Neuron (in vitro differentiated cells): ENCODE data around the gene MLLT6.
"Not testable (repeated sequence)": the region's sequence is repeated elsewhere in the genome, so short reads cannot be mapped to it uniquely, and the experiment has no call there.

Experiments
- H2AFZ ChIP-seq: one replicate; pipeline ENCODE4 v1.6.1; 2013; ENCODE audit warnings: low read depth, mild to moderate bottlenecking, inconsistent platforms, low read length, moderate library complexity
- H3K27me3 ChIP-seq: one replicate; pipeline ENCODE4 v1.6.1; 2013; ENCODE audit warnings: low read length; ENCODE audit not compliant: insufficient read depth
- H3K36me3 ChIP-seq: one replicate; pipeline ENCODE4 v1.6.1; 2013; ENCODE audit warnings: low read length; ENCODE audit not compliant: insufficient read depth
- H3K4me1 ChIP-seq: one replicate; pipeline ENCODE4 v1.6.1; 2013; ENCODE audit warnings: low read length; ENCODE audit not compliant: insufficient read depth
- H3K4me3 ChIP-seq: 2 replicates; pipeline ENCODE4 v1.5.1; 2013; ENCODE audit warnings: mild to moderate bottlenecking, low read length, moderate library complexity
- H3K9me3 ChIP-seq: one replicate; pipeline ENCODE4 v1.6.1; 2013; ENCODE audit warnings: low read length

The MLLT6 gene

GRCh38 chr17:38717139-38717745 lies 12.2 kb downstream of the MLLT6 start:
- peaks cover 71% of the 10 kb centered on the region for H3K36me3 ChIP-seq
- no peaks in the 10 kb centered on the region for H3K4me1 ChIP-seq
- H3K4me3 ChIP-seq, result no peak overlapping the region
- H3K27me3 ChIP-seq, result no peaks in the 10 kb centered on the region
- H3K9me3 ChIP-seq, result no peaks in the 10 kb centered on the region
- no peak overlapping the region for H2AFZ ChIP-seq

GRCh38 chr17:38719289-38719942 lies 14.3 kb downstream of the MLLT6 start:
- H3K4me1 ChIP-seq, result no peaks in the 10 kb centered on the region
- H3K9me3 ChIP-seq, result no peaks in the 10 kb centered on the region
- H3K27me3 ChIP-seq, result no peaks in the 10 kb centered on the region
- peaks cover 67% of the 10 kb centered on the region for H3K36me3 ChIP-seq
- no peak overlapping the region for H3K4me3 ChIP-seq
- no peak overlapping the region for H2AFZ ChIP-seq

DNA sequence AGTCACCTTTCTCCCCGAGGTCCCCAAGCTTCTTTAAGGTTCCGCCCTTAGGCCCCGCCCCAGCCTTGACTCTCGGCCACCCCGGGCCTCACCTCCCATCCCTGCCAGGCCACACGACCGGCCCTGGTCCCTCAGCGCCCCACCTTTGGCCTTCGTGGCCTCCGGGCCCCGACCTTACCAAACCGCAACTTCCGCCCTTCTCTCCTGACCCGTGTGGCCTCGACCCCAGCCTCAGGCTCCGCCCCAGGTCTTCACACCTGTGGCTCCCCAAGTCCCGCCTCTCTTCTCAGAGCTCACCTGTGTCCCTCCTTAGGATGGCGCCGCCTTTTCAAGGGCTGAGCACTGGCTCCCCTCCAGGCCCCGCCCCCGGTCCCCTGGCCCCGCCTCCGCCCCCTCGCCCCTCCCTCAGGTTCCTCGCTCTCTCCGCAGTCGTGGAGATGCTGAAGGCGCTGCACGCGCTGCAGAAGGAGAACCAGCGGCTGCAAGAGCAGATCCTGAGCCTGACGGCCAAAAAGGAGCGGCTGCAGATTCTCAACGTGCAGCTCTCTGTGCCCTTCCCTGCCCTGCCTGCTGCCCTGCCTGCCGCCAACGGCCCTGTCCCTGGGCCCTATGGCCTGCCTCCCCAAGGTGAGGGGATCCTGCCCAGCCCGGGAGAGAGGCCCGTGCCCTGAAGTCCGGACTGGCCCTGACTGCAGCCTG lies 15.0 kb downstream of the MLLT6 start:
- no peak overlapping the region for H3K4me3 ChIP-seq
- H3K27me3 ChIP-seq, result no peaks in the 10 kb centered on the region
- H3K36me3 ChIP-seq, result peaks cover 69% of the 10 kb centered on the region
- no peaks in the 10 kb centered on the region for H3K9me3 ChIP-seq
- no peak overlapping the region for H2AFZ ChIP-seq
- no peaks in the 10 kb centered on the region for H3K4me1 ChIP-seq

- no peaks in the 10 kb centered on the region for H3K9me3 ChIP-seq
- no peak overlapping the region for H2AFZ ChIP-seq
- no peaks in the 10 kb centered on the region for H3K27me3 ChIP-seq
- no peak overlapping the region for H3K4me3 ChIP-seq
- peaks cover 64% of the 10 kb centered on the region for H3K36me3 ChIP-seq
- H3K4me1 ChIP-seq, result no peaks in the 10 kb centered on the region
Measured at GRCh38 chr17:38720941-38721340, 15.9 kb downstream of the MLLT6 start.

DNA sequence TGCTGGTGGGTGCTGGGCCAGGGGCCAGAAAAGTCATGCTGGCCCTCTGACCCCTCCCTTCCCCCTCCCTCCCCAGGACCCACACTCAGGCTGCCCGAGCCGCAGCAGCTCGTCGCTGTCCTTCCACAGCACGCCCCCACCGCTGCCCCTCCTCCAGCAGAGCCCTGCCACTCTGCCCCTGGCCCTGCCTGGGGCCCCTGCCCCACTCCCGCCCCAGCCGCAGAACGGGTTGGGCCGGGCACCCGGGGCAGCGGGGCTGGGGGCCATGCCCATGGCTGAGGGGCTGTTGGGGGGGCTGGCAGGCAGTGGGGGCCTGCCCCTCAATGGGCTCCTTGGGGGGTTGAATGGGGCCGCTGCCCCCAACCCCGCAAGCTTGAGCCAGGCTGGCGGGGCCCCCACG lies 16.7 kb downstream of the MLLT6 start:
- Histone ChIP-seq H3K36me3 (peaks cover 57% of the 10 kb centered on the region), H3K4me3 (no peak overlapping the region), H2AFZ (no peak overlapping the region), H3K9me3 (no peaks in the 10 kb centered on the region), H3K27me3 (no peaks in the 10 kb centered on the region), H3K4me1 (no peaks in the 10 kb centered on the region)

GRCh38 chr17:38724337-38724988 lies 19.4 kb downstream of the MLLT6 start:
- Histone ChIP-seq H3K9me3 (no peaks in the 10 kb centered on the region), H3K36me3 (peaks cover 36% of the 10 kb centered on the region), H3K4me3 (no peak overlapping the region), H3K4me1 (peaks cover 4% of the 10 kb centered on the region), H3K27me3 (no peaks in the 10 kb centered on the region), H2AFZ (no peak overlapping the region)

DNA sequence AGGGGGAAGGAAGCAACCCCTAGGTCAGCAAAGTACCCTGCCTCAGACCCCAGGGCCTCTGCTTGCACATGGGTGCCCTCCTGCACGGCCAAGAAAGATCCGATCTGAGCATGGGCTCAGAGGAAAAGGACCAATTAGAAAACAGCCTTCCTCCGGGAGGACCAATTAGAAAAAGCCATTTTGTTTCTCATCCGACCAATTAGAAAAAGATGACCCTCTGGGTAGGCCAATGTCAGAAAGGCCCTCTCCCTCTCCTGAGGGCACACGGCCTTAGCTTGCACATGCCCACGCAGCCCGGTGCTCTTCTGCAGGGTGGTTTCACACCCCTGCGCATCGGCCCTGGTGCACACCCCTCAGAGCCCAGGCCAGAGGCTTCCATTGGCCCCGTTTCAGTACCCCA lies 20.0 kb downstream of the MLLT6 start:
- Histone ChIP-seq H2AFZ (no peak overlapping the region), H3K27me3 (no peaks in the 10 kb centered on the region), H3K4me3 (no peak overlapping the region), H3K9me3 (no peaks in the 10 kb centered on the region), H3K36me3 (peaks cover 35% of the 10 kb centered on the region), H3K4me1 (peaks cover 8% of the 10 kb centered on the region)

- not testable (repeated sequence) for H3K4me3 ChIP-seq, H3K27me3 ChIP-seq, H2AFZ ChIP-seq, H3K9me3 ChIP-seq
- H3K4me1 ChIP-seq, result peaks cover 16% of the 10 kb centered on the region
- H3K36me3 ChIP-seq, result peaks cover 26% of the 10 kb centered on the region
Measured at GRCh38 chr17:38726145-38726544, 21.1 kb downstream of the MLLT6 start.

- Histone ChIP-seq H3K4me3 (no peak overlapping the region), H3K4me1 (peaks cover 16% of the 10 kb centered on the region), H3K27me3 (no peaks in the 10 kb centered on the region), H2AFZ (no peak overlapping the region), H3K36me3 (peaks cover 19% of the 10 kb centered on the region), H3K9me3 (no peaks in the 10 kb centered on the region)
Measured at GRCh38 chr17:38727736-38728135, 22.7 kb downstream of the MLLT6 start.

- no peaks in the 10 kb centered on the region for H3K27me3 ChIP-seq
Measured at GRCh38 chr17:38728290-38728831, 23.3 kb downstream of the MLLT6 start.

GRCh38 chr17:38729368-38729885 lies 24.4 kb downstream of the MLLT6 start:
- Histone ChIP-seq H3K4me3 (peak overlapping the region; percentile 56), H3K36me3 (peaks cover 23% of the 10 kb centered on the region), H3K27me3 (no peaks in the 10 kb centered on the region), H3K4me1 (peaks cover 16% of the 10 kb centered on the region), H2AFZ (peak overlapping the region; percentile 46), H3K9me3 (no peaks in the 10 kb centered on the region)

More at GRCh38 chr17:38728290-38728831, 23.3 kb downstream of the MLLT6 start:
- peaks cover 16% of the 10 kb centered on the region for H3K4me1 ChIP-seq
- no peak overlapping the region for H2AFZ ChIP-seq
- H3K4me3 ChIP-seq, result no peak overlapping the region
- H3K9me3 ChIP-seq, result no peaks in the 10 kb centered on the region
- H3K36me3 ChIP-seq, result peaks cover 19% of the 10 kb centered on the region

- Histone ChIP-seq H2AFZ (peak within 1 kb of the TSS; percentile 46), H3K4me3 (peak within 1 kb of the TSS; percentile 56), H3K36me3 (peaks cover 21% of the 10 kb centered on the region), H3K4me1 (peaks cover 16% of the 10 kb centered on the region), H3K27me3 (no peaks in the 10 kb centered on the region), H3K9me3 (no peaks in the 10 kb centered on the region)
Measured at GRCh38 chr17:38729886-38730525, 24.9 kb downstream of the MLLT6 start, which contains the start of gene CISD3. Gene CISD3 (plus strand): TSS chr17:38730341. CDS start chr17:38730359, 18 bp downstream.
